MM.1S (cell line): ENCODE measurements around the gene MED13L.

Experiments
- EZH2 ChIP-seq: fragments of 300-600 bp; sonication (generic); optimal IDR thresholded peaks from 2 replicates; pipeline ENCODE3; 2017; ENCODE audit warnings: low read depth, mild to moderate bottlenecking, antibody characterized with exemption, low read length, mixed read lengths
- EZH2phosphoT487 ChIP-seq: fragments of 300-600 bp; sonication (generic); IDR thresholded peaks from 2 replicates; pipeline ENCODE4 v1.6.1; 2018; ENCODE audit warnings: antibody characterized with exemption, low read length
- TF ChIP-seq, protein P1 (sequence below): fragments of 300-600 bp; sonication (generic); IDR thresholded peaks from 2 replicates; pipeline ENCODE4 v1.5.1; 2016; ENCODE audit warnings: antibody characterized with exemption, low read length, mixed read lengths

- TF ChIP-seq, protein P1, sequence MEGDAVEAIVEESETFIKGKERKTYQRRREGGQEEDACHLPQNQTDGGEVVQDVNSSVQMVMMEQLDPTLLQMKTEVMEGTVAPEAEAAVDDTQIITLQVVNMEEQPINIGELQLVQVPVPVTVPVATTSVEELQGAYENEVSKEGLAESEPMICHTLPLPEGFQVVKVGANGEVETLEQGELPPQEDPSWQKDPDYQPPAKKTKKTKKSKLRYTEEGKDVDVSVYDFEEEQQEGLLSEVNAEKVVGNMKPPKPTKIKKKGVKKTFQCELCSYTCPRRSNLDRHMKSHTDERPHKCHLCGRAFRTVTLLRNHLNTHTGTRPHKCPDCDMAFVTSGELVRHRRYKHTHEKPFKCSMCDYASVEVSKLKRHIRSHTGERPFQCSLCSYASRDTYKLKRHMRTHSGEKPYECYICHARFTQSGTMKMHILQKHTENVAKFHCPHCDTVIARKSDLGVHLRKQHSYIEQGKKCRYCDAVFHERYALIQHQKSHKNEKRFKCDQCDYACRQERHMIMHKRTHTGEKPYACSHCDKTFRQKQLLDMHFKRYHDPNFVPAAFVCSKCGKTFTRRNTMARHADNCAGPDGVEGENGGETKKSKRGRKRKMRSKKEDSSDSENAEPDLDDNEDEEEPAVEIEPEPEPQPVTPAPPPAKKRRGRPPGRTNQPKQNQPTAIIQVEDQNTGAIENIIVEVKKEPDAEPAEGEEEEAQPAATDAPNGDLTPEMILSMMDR = no peak
- TF ChIP-seq EZH2phosphoT487 (no peak), EZH2 (no peak)
Observed at GRCh38 chr12:116157845-116158267, 119.6 kb downstream of the MED13L start.
